RWPE2 (cell line): Measurements from ENCODE around the gene C11orf24.
A peak's percentile ranks its signal among the peaks of the same experiment; 100 is the strongest.

Experiments used
- ATAC-seq: fragments of 200-7000 bp; cut with Tn5 transposase; 3 replicates; pipeline ENCODE4 v1.9.1; 2021; ENCODE audit warnings: low read depth
- DNase-seq: peaks from one replicate; pipeline ENCODE4 v3.0.0-alpha.2; 2020; ENCODE audit warnings: low spot score
- H3K27ac ChIP-seq: fragments of 450-650 bp; 2 replicates; pipeline ENCODE4 v1.5.1; 2017; ENCODE audit warnings: mild to moderate bottlenecking; ENCODE audit not compliant: poor library complexity, severe bottlenecking
- H3K27me3 ChIP-seq: fragments of 250-450 bp; sonication (Bioruptor Pico); 2 replicates; pipeline ENCODE4 v1.5.1; 2021; ENCODE audit warnings: mild to moderate bottlenecking, moderate library complexity; ENCODE audit not compliant: insufficient read depth, poor library complexity, severe bottlenecking
- H3K36me3 ChIP-seq: fragments of 250-450 bp; sonication (Bioruptor Pico); 2 replicates; pipeline ENCODE4 v1.5.1; 2020; ENCODE audit warnings: low read depth, mild to moderate bottlenecking, moderate library complexity
- H3K4me1 ChIP-seq: fragments of 250-450 bp; sonication (Bioruptor Pico); 2 replicates; pipeline ENCODE4 v1.5.1; 2021; ENCODE audit warnings: mild to moderate bottlenecking, moderate library complexity; ENCODE audit not compliant: insufficient read depth, poor library complexity, severe bottlenecking
- H3K4me3 ChIP-seq: fragments of 250-450 bp; sonication (Bioruptor Pico); 2 replicates; pipeline ENCODE4 v1.5.1; 2021; ENCODE audit warnings: mild to moderate bottlenecking, moderate library complexity; ENCODE audit not compliant: severe bottlenecking
- H3K9me3 ChIP-seq: fragments of 250-450 bp; sonication (Bioruptor Pico); 2 replicates; pipeline ENCODE4 v1.5.1; 2021; ENCODE audit warnings: mild to moderate bottlenecking, moderate library complexity; ENCODE audit not compliant: severe bottlenecking
- CTCF ChIP-seq: fragments of 450-650 bp; IDR thresholded peaks from one replicate; pipeline ENCODE4 v1.5.1; 2017; ENCODE audit warnings: mild to moderate bottlenecking, moderate library complexity; ENCODE audit not compliant: poor library complexity, severe bottlenecking

The C11orf24 gene

GRCh38 chr11:68211546-68211945 lies 60.2 kb downstream of the C11orf24 start:
- Histone ChIP-seq H3K27ac (no peak overlapping the region), H3K4me1 (peaks cover 6% of the 10 kb centered on the region), H3K36me3 (no peaks in the 10 kb centered on the region), H3K27me3 (no peaks in the 10 kb centered on the region), H3K4me3 (peak overlapping the region; percentile 59), H3K9me3 (no peaks in the 10 kb centered on the region)
- ATAC-seq (no peak), DNase-seq (no peak)
- TF ChIP-seq CTCF, result no peak
